Measurements from ENCODE around the gene HSD3B1. TPM values are rescaled to one million over a fixed set of nuclear protein-coding genes. Genes with fewer than 3 reads are reported as not detected.

Gene HSD3B1
- total RNA-seq, 1 experiment from 2014 or later: not detected

- Histone ChIP-seq H3K27ac (ENCODE audit: low read length) (no peak overlapping the region), H3K9me3 (ENCODE audit: low read length) (no peaks in the 10 kb centered on the region), H3K4me3 (ENCODE audit: low read length) (no peak overlapping the region), H4K20me1 (ENCODE audit: low read length) (no peaks in the 10 kb centered on the region), H3F3A (ENCODE audit: low read length, unreplicated experiment) (no peaks in the 10 kb centered on the region), H3K36me3 (ENCODE audit: low read depth, low read length) (no peaks in the 10 kb centered on the region), H3K9me2 (replicated peaks; ENCODE audit: low read length) (no peaks in the 10 kb centered on the region), H3K79me2 (ENCODE audit: low read length) (no peaks in the 10 kb centered on the region), H3K4me2 (ENCODE audit: low read length) (no peak overlapping the region), H3K27me3 (ENCODE audit: low read length) (peaks cover 24% of the 10 kb centered on the region), H3K4me1 (ENCODE audit: insufficient read depth, low read length) (no peaks in the 10 kb centered on the region), H2AFZ (ENCODE audit: low read length) (no peak overlapping the region), H3K9ac (ENCODE audit: low read length) (no peak overlapping the region)
- ChIA-PET POLR2A (ENCODE audit: unreplicated experiment) (no interaction called here), CTCF (no interaction called here)
- DNase-seq (no peak), ATAC-seq (no peak)
- TF ChIP-seq EZH2phosphoT487 (IDR thresholded peaks at IDR 0.05; ENCODE audit: borderline replicate concordance, low read length) (no peak), EZH2 (IDR thresholded peaks at IDR 0.05; ENCODE audit: low read length, unreplicated experiment) (no peak), CTCF (conservative IDR thresholded peaks at IDR 0.05; ENCODE audit: low read depth, low read length) (no peak)
- BruUV-seq (replicated peaks): no TSS peak
- intact Hi-C loops (cut with micrococcal nuclease): loop anchor here (10.0 kb wide), 1 partner anchor 115 kb away; no protein-coding TSS in a partner anchor
These were observed 37.3 kb upstream of the HSD3B1 start for GRCh38 chr1:119469741-119470140.

GRCh38 chr1:119470377-119470776, 36.6 kb upstream of the HSD3B1 start:
- no TSS peak for BruUV-seq (replicated peaks)
- Histone ChIP-seq H2AFZ (ENCODE audit: low read length) (no peak overlapping the region), H3K4me1 (ENCODE audit: insufficient read depth, low read length) (no peaks in the 10 kb centered on the region), H3K27ac (ENCODE audit: low read length) (no peak overlapping the region), H3K4me2 (ENCODE audit: low read length) (no peak overlapping the region), H3K4me3 (ENCODE audit: low read length) (no peak overlapping the region), H3K36me3 (ENCODE audit: low read depth, low read length) (no peaks in the 10 kb centered on the region), H3F3A (ENCODE audit: low read length, unreplicated experiment) (no peaks in the 10 kb centered on the region), H3K27me3 (ENCODE audit: low read length) (peaks cover 24% of the 10 kb centered on the region), H4K20me1 (ENCODE audit: low read length) (no peaks in the 10 kb centered on the region), H3K9me2 (replicated peaks; ENCODE audit: low read length) (no peaks in the 10 kb centered on the region), H3K79me2 (ENCODE audit: low read length) (no peaks in the 10 kb centered on the region), H3K9me3 (ENCODE audit: low read length) (no peaks in the 10 kb centered on the region), H3K9ac (ENCODE audit: low read length) (no peak overlapping the region)
- ATAC-seq (no peak), DNase-seq (no peak)
- intact Hi-C loops (cut with micrococcal nuclease): loop anchor here (10.0 kb wide), 1 partner anchor 114 kb away; no protein-coding TSS in a partner anchor
- TF ChIP-seq EZH2 (IDR thresholded peaks at IDR 0.05; ENCODE audit: low read length, unreplicated experiment) (no peak), CTCF (conservative IDR thresholded peaks at IDR 0.05; ENCODE audit: low read depth, low read length) (no peak), EZH2phosphoT487 (IDR thresholded peaks at IDR 0.05; ENCODE audit: borderline replicate concordance, low read length) (no peak)
- CTCF ChIA-PET: no interaction called here
- POLR2A ChIA-PET (ENCODE audit: unreplicated experiment): no interaction called here

- no peak for ATAC-seq
These were observed 36.1 kb upstream of the HSD3B1 start for GRCh38 chr1:119470958-119471357.

More at GRCh38 chr1:119470958-119471357, 36.1 kb upstream of the HSD3B1 start:
- H4K20me1 ChIP-seq (ENCODE audit: low read length): no peaks in the 10 kb centered on the region
- no peak for DNase-seq
- H3K27me3 ChIP-seq (ENCODE audit: low read length): peaks cover 24% of the 10 kb centered on the region
- H3K27ac ChIP-seq (ENCODE audit: low read length): no peak overlapping the region
- ChIA-PET CTCF (no interaction called here), POLR2A (ENCODE audit: unreplicated experiment) (no interaction called here)
- H3F3A ChIP-seq (ENCODE audit: low read length, unreplicated experiment): no peaks in the 10 kb centered on the region
- intact Hi-C loops (cut with micrococcal nuclease): loop anchor here (10.0 kb wide), 1 partner anchor 114 kb away; no protein-coding TSS in a partner anchor
- no peak overlapping the region for H3K4me3 ChIP-seq (ENCODE audit: low read length)
- H3K4me1 ChIP-seq (ENCODE audit: insufficient read depth, low read length): no peaks in the 10 kb centered on the region; the same call in 1 of the 2 replicates
- H3K9ac ChIP-seq (ENCODE audit: low read length): no peak overlapping the region
- no peak for TF ChIP-seq EZH2phosphoT487 (IDR thresholded peaks at IDR 0.05; ENCODE audit: borderline replicate concordance, low read length)
- TF ChIP-seq EZH2 (IDR thresholded peaks at IDR 0.05; ENCODE audit: low read length, unreplicated experiment): no peak
- TF ChIP-seq CTCF (conservative IDR thresholded peaks at IDR 0.05; ENCODE audit: low read depth, low read length): no peak
- no peaks in the 10 kb centered on the region for H3K9me2 ChIP-seq (replicated peaks; ENCODE audit: low read length)
- no peaks in the 10 kb centered on the region for H3K36me3 ChIP-seq (ENCODE audit: low read depth, low read length)
- no peaks in the 10 kb centered on the region for H3K79me2 ChIP-seq (ENCODE audit: low read length)
- H3K9me3 ChIP-seq (ENCODE audit: low read length): no peaks in the 10 kb centered on the region
- H3K4me2 ChIP-seq (ENCODE audit: low read length): no peak overlapping the region
- no TSS peak for BruUV-seq (replicated peaks)
- no peak overlapping the region for H2AFZ ChIP-seq (ENCODE audit: low read length)

All from PC-3 (cell line).